DND-41 (cell line): ENCODE measurements around the gene HTT-AS.

Source experiments
- ATAC-seq: fragments of 200-7000 bp; cut with Tn5 transposase; 3 replicates; pipeline ENCODE4 v1.9.1; 2021; ENCODE audit warnings: low read depth; ENCODE audit not compliant: insufficient read depth
- DNase-seq: peaks from one replicate; pipeline ENCODE4 v3.0.0-alpha.2; 2020
- H2AFZ ChIP-seq: 2 replicates; pipeline ENCODE4 v1.6.0; 2012; ENCODE audit warnings: low read depth, low read length
- H3K27ac ChIP-seq: 2 replicates; pipeline ENCODE4 v1.5.1; 2012; ENCODE audit warnings: low read length, inconsistent platforms
- H3K27me3 ChIP-seq: fragments of 200-600 bp; sonication (generic); 2 replicates; pipeline ENCODE4 v1.6.0; 2012; ENCODE audit warnings: low read length, mild to moderate bottlenecking, inconsistent platforms; ENCODE audit not compliant: insufficient read depth, poor library complexity
- H3K36me3 ChIP-seq: 2 replicates; pipeline ENCODE4 v1.5.1; 2012; ENCODE audit warnings: low read length, inconsistent platforms; ENCODE audit not compliant: insufficient read depth
- H3K4me1 ChIP-seq: 2 replicates; pipeline ENCODE4 v1.5.1; 2012; ENCODE audit warnings: mild to moderate bottlenecking, low read length; ENCODE audit not compliant: insufficient read depth
- H3K4me2 ChIP-seq: 2 replicates; pipeline ENCODE4 v1.6.0; 2012; ENCODE audit warnings: mild to moderate bottlenecking, moderate library complexity, low read length, inconsistent platforms; ENCODE audit not compliant: insufficient read depth
- H3K4me3 ChIP-seq, 2 experiments: fragments of 200-600 bp in 1 of 2; shearing (Covaris generic) in 1 of 2; 2 replicates each; pipeline ENCODE4 v1.5.1; 2012 to 2016; ENCODE audit warnings: inconsistent platforms in 2 of 2, low read length in 2 of 2, mild to moderate bottlenecking in 2 of 2, low read depth in 1 of 2, moderate library complexity in 1 of 2
- H3K79me2 ChIP-seq: 2 replicates; pipeline ENCODE4 v1.6.0; 2012; ENCODE audit warnings: low read length, inconsistent platforms; ENCODE audit not compliant: insufficient read depth
- H3K9ac ChIP-seq: 2 replicates; pipeline ENCODE4 v1.6.0; 2012; ENCODE audit warnings: low read depth, mild to moderate bottlenecking, inconsistent platforms, low read length, moderate library complexity
- H3K9me3 ChIP-seq: 2 replicates; pipeline ENCODE4 v1.5.1; 2012; ENCODE audit warnings: low read length, moderate library complexity, mild to moderate bottlenecking, inconsistent platforms; ENCODE audit not compliant: insufficient read depth, severe bottlenecking
- H4K20me1 ChIP-seq: 2 replicates; pipeline ENCODE4 v1.6.0; 2012; ENCODE audit warnings: low read length; ENCODE audit not compliant: insufficient read depth
- EZH2 ChIP-seq: IDR thresholded peaks from 3 replicates; pipeline ENCODE4 v1.6.1; 2012; ENCODE audit warnings: borderline replicate concordance, low read depth, mild to moderate bottlenecking, moderate library complexity, low read length, inconsistent platforms; ENCODE audit not compliant: severe bottlenecking
- TF ChIP-seq, protein P1 (sequence below): IDR thresholded peaks from 2 replicates; pipeline ENCODE4 v1.5.1; 2012; ENCODE audit warnings: borderline replicate concordance, low read length, moderate library complexity, mild to moderate bottlenecking; ENCODE audit not compliant: poor library complexity, severe bottlenecking; ENCODE audit errors: extremely low read depth

The HTT-AS gene

DNA sequence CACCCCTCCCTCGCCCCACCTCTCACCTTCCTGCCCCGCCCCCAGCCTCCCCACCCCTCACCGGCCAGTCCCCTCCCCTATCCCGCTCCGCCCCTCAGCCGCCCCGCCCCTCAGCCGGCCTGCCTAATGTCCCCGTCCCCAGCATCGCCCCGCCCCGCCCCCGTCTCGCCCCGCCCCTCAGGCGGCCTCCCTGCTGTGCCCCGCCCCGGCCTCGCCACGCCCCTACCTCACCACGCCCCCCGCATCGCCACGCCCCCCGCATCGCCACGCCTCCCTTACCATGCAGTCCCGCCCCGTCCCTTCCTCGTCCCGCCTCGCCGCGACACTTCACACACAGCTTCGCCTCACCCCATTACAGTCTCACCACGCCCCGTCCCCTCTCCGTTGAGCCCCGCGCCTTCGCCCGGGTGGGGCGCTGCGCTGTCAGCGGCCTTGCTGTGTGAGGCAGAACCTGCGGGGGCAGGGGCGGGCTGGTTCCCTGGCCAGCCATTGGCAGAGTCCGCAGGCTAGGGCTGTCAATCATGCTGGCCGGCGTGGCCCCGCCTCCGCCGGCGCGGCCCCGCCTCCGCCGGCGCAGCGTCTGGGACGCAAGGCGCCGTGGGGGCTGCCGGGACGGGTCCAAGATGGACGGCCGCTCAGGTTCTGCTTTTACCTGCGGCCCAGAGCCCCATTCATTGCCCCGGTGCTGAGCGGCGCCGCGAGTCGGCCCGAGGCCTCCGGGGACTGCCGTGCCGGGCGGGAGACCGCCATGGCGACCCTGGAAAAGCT, at the start of gene HTT-AS, which contains the start of gene HTT:
Gene HTT-AS (minus strand): TSS at position 461 of the 768 bp plus-strand sequence.
Gene HTT (plus strand): TSS at position 604 of the 768 bp plus-strand sequence. CDS start 145 bp downstream, at position 749.
- peaks cover 13% of the 10 kb centered on the region for H4K20me1 ChIP-seq
- peak within 1 kb of the TSS; percentile 83 for H3K27ac ChIP-seq
- H3K36me3 ChIP-seq: no peaks in the 10 kb centered on the region
- ATAC-seq (peak; percentile 92), DNase-seq (peak; percentile 99)
- peak within 1 kb of the TSS; percentile 98 to 99; a peak in 3 of 4 replicates for H3K4me3 ChIP-seq
- peaks cover 28% of the 10 kb centered on the region for H3K4me1 ChIP-seq
- peak within 1 kb of the TSS; percentile 97 for H2AFZ ChIP-seq
- H3K4me2 ChIP-seq: peak within 1 kb of the TSS; percentile 98
- no peak for TF ChIP-seq EZH2
- TF ChIP-seq, protein P1, sequence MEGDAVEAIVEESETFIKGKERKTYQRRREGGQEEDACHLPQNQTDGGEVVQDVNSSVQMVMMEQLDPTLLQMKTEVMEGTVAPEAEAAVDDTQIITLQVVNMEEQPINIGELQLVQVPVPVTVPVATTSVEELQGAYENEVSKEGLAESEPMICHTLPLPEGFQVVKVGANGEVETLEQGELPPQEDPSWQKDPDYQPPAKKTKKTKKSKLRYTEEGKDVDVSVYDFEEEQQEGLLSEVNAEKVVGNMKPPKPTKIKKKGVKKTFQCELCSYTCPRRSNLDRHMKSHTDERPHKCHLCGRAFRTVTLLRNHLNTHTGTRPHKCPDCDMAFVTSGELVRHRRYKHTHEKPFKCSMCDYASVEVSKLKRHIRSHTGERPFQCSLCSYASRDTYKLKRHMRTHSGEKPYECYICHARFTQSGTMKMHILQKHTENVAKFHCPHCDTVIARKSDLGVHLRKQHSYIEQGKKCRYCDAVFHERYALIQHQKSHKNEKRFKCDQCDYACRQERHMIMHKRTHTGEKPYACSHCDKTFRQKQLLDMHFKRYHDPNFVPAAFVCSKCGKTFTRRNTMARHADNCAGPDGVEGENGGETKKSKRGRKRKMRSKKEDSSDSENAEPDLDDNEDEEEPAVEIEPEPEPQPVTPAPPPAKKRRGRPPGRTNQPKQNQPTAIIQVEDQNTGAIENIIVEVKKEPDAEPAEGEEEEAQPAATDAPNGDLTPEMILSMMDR: peak; percentile 62
- H3K79me2 ChIP-seq: peaks cover 41% of the 10 kb centered on the region
- H3K9ac ChIP-seq: peak within 1 kb of the TSS; percentile 91
- H3K9me3 ChIP-seq: no peaks in the 10 kb centered on the region
- H3K27me3 ChIP-seq: no peaks in the 10 kb centered on the region

DNA sequence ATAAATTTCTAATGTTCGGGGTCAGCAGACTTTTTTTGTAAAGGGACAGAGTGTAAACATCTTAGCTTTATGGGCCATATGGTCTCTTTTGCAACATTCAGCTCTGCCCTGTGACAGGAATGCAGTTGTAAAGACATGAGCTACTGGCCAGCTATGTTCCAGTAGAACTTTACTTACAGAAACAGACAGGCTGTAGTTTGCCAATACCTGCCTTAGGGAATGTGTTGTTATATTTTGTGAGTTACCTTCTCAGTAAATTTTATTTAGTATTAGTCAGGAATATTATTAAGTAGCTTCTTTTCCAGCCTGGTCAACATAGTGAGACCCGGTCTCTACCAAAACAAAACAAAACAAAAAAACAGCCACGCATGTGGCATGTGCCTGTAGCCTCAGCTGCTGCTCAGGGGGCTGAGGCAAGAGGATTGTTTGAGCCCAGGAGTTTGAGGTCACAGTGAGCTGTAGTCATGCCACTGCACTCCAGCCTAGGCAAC, 48.9 kb upstream of the HTT-AS start:
- no peak for ATAC-seq
- Histone ChIP-seq H3K79me2 (no peaks in the 10 kb centered on the region), H2AFZ (no peak overlapping the region), H3K27me3 (no peaks in the 10 kb centered on the region), H4K20me1 (no peaks in the 10 kb centered on the region), H3K9me3 (no peaks in the 10 kb centered on the region), H3K4me1 (no peaks in the 10 kb centered on the region), H3K4me3 (no peak overlapping the region), H3K9ac (no peak overlapping the region), H3K4me2 (no peak overlapping the region), H3K27ac (no peak overlapping the region), H3K36me3 (peaks cover 58% of the 10 kb centered on the region)
- TF ChIP-seq, protein P1: no peak
- TF ChIP-seq EZH2: no peak
- DNase-seq: no peak

DNA sequence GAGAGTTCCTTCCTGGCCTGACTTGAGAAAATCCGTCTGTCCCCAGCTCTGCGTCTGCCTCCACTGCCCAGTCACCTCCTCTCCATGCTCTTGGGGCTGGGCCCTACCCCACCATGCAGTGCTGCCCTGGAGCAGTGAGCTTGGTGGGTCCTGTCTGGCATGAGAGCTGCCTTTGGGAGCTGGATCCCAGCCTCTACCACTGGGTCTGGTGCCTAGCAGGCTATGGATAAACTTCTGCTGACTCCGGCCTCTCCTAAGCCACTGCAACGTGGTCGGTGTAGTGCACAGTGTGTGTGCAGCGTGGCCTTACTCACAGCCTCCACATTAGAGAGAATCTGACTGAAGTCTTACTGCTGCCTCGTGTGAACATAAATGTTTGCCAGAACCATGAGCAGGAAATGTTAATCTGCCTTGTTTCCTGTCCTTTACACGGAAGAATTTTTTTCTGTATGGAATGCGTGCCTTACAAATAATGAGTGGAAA, 47.8 kb upstream of the HTT-AS start:
- no peak for DNase-seq
- peaks cover 61% of the 10 kb centered on the region for H3K36me3 ChIP-seq
- no peak overlapping the region for H3K4me2 ChIP-seq
- no peak overlapping the region for H3K9ac ChIP-seq
- H3K4me1 ChIP-seq: no peaks in the 10 kb centered on the region
- H3K27ac ChIP-seq: no peak overlapping the region
- H3K9me3 ChIP-seq: no peaks in the 10 kb centered on the region
- ATAC-seq: no peak
- no peaks in the 10 kb centered on the region for H3K79me2 ChIP-seq
- H4K20me1 ChIP-seq: no peaks in the 10 kb centered on the region
- H3K27me3 ChIP-seq: no peaks in the 10 kb centered on the region
- no peak for TF ChIP-seq EZH2
- TF ChIP-seq, protein P1: no peak
- H2AFZ ChIP-seq: no peak overlapping the region
- no peak overlapping the region for H3K4me3 ChIP-seq
